Renal pelvis (tissue), 4 donors: ENCODE data around the gene PKD1L1. TPM values are rescaled to one million over a fixed set of nuclear protein-coding genes. Genes with fewer than 3 reads are reported as not detected.

Source experiments
- DNase-seq: peaks from one replicate; pipeline ENCODE4 v3.0.0-alpha.2; 2013
- polyA plus RNA-seq, 3 donors: library from polyadenylated mRNA; unstranded; fragments of 120-200 nt; gene quantifications; one replicate each; pipeline ENCODE4 v1.2.1, GENCODE V29; 2013; ENCODE audit not compliant: insufficient read length in 3 of 3

The PKD1L1 gene
- polyA plus RNA-seq, 3 donors, result 0.45 to 0.54 (median 0.50) TPM

GRCh38 chr7:47735431-47736345 lies 212.6 kb downstream of the PKD1L1 start:
- no peak for DNase-seq

- DNase-seq, result no peak
Observed at GRCh38 chr7:47734949-47735291, 213.3 kb downstream of the PKD1L1 start.

GRCh38 chr7:47734287-47734948 lies 213.8 kb downstream of the PKD1L1 start:
- DNase-seq, result no peak

- no peak for DNase-seq
Observed at GRCh38 chr7:47730142-47730541, 218.1 kb downstream of the PKD1L1 start.

GRCh38 chr7:47726047-47726726 lies 222.1 kb downstream of the PKD1L1 start:
- DNase-seq, result no peak

- DNase-seq, result peak; percentile 74
Observed at GRCh38 chr7:47725031-47725780, 223.1 kb downstream of the PKD1L1 start.

Other genes with a start within 250 kb of the PKD1L1 start
- gene HUS1, start 31.1 kb upstream of the PKD1L1 start, polyA plus RNA-seq, result 10 to 100 TPM; 16.3 to 27.9 (median 23.6) TPM
- under 1 TPM; 0.22 to 0.39 (median 0.26) TPM for gene SUN3, start 80.6 kb upstream of the PKD1L1 start, polyA plus RNA-seq
- gene C7orf57, start 87.1 kb upstream of the PKD1L1 start, polyA plus RNA-seq, result 1 to 10 TPM in 1 of 3 donors, under 1 TPM in 2; 0.43 to 1.1 (median 0.64) TPM
- 10 to 100 TPM; 11.8 to 15.7 (median 14.2) TPM for gene UPP1, start 140.8 kb upstream of the PKD1L1 start, polyA plus RNA-seq
- 1 to 10 TPM in 1 of 3 donors, under 1 TPM in 2; 0.70 to 1.8 (median 0.88) TPM for gene ABCA13, start 223.0 kb upstream of the PKD1L1 start, polyA plus RNA-seq